GM11168 (cell line): ENCODE measurements around the gene SLBP.

Experiments used
- in situ Hi-C: fragments of 300-500 bp; cut with MboI; formaldehyde crosslinking; loops from one replicate; pipeline ENCODE4 v1.12.0; 2022; ENCODE audit warnings: low sequenced_read_pairs; ENCODE audit not compliant: unreplicated experiment

SLBP gene

GRCh38 chr4:1658581-1658980, 53.5 kb downstream of the SLBP start:
- in situ Hi-C loops: no loop called here

GRCh38 chr4:1658146-1658545, 54.0 kb downstream of the SLBP start:
- in situ Hi-C loops: no loop called here

GRCh38 chr4:1656986-1657385, 55.1 kb downstream of the SLBP start:
- in situ Hi-C loops: no loop called here

- in situ Hi-C loops: no loop called here
Observed at GRCh38 chr4:1656132-1656531, 56.0 kb downstream of the SLBP start.

GRCh38 chr4:1655676-1656075, 56.4 kb downstream of the SLBP start:
- in situ Hi-C loops: no loop called here

- in situ Hi-C loops: no loop called here
Observed at GRCh38 chr4:1655081-1655480, 57.0 kb downstream of the SLBP start.

- in situ Hi-C loops: no loop called here
Observed at GRCh38 chr4:1654216-1654955, 57.7 kb downstream of the SLBP start.

GRCh38 chr4:1653776-1654175, 58.3 kb downstream of the SLBP start:
- in situ Hi-C loops: no loop called here

GRCh38 chr4:1652088-1652487, 60.0 kb downstream of the SLBP start:
- in situ Hi-C loops: no loop called here

GRCh38 chr4:1651609-1652008, 60.5 kb downstream of the SLBP start:
- in situ Hi-C loops: no loop called here

GRCh38 chr4:1648962-1649361, 63.2 kb downstream of the SLBP start:
- in situ Hi-C loops: no loop called here

GRCh38 chr4:1647432-1647831, 64.7 kb downstream of the SLBP start:
- in situ Hi-C loops: no loop called here

GRCh38 chr4:1646690-1647089, 65.4 kb downstream of the SLBP start:
- in situ Hi-C loops: no loop called here

GRCh38 chr4:1644891-1645657, 67.0 kb downstream of the SLBP start:
- in situ Hi-C loops: no loop called here

- in situ Hi-C loops: no loop called here
Observed at GRCh38 chr4:1643971-1644735, 68.0 kb downstream of the SLBP start.
